Stimulated activated CD4-positive, alpha-beta T cell treated with anti-CD3 and anti-CD28 coated beads, TNF-alpha, amount 100 ng/mL, for 48 hours (primary cell): Measurements from ENCODE around the gene OTOP3.
"Not testable (repeated sequence)": the region's sequence is repeated elsewhere in the genome, so short reads cannot be mapped to it uniquely, and the experiment has no call there.

Experiments used
- DNase-seq, 3 donors: peaks; one replicate each; pipeline ENCODE4 v3.0.0-alpha.2; 2020; ENCODE audit warnings: low read depth in 3 of 3

Gene OTOP3, protein sequence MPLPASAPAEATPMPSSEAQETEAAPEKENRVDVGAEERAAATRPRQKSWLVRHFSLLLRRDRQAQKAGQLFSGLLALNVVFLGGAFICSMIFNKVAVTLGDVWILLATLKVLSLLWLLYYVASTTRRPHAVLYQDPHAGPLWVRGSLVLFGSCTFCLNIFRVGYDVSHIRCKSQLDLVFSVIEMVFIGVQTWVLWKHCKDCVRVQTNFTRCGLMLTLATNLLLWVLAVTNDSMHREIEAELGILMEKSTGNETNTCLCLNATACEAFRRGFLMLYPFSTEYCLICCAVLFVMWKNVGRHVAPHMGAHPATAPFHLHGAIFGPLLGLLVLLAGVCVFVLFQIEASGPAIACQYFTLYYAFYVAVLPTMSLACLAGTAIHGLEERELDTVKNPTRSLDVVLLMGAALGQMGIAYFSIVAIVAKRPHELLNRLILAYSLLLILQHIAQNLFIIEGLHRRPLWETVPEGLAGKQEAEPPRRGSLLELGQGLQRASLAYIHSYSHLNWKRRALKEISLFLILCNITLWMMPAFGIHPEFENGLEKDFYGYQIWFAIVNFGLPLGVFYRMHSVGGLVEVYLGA

DNA sequence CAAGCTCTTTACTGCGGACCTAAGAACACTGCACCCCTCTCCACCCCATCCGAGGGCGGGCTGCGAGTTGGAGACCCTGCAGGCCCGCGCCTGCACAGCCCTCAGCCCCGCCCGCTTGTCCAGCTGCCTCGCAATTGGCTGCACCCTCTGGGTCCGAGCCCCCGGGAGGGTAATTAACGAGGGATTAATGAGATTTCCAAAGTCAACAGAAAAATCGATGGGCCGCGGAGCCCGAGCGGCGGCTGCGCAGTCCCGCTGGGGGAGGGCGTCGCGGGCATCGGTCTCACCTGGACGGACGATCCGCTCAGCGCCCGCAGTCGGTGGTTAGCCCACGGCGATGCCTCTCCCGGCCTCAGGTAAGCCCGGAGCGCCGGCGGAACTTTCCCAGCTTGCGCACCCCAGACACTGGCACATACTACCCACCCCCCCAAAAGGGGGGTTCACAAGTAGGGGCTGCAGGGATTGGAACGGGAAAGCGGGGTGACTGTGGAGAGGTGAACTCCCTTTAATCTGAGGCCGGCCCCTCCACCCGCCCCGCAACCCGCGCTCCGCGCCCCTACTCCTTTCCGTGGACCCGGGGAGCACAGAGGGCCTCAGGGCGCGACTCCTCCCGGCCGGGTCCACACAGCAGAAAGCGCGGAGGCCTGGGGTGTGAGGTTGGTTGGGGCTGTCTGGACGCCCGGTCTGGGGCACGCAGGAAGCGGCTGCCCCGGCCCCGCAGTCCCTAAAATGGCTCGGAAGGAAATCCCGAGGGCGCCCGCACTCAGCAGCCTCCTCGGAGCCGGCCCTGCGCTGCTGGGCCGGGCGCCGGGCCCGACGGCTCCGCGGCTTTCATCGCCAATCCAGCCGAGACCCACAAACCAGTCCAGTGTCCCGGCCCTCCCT is at the start of gene OTOP3:
OTOP3 (plus strand) TSS at position 314 of the 885 bp plus-strand sequence; CDS start at position 338, 24 bp downstream.
- DNase-seq: no peak

DNA sequence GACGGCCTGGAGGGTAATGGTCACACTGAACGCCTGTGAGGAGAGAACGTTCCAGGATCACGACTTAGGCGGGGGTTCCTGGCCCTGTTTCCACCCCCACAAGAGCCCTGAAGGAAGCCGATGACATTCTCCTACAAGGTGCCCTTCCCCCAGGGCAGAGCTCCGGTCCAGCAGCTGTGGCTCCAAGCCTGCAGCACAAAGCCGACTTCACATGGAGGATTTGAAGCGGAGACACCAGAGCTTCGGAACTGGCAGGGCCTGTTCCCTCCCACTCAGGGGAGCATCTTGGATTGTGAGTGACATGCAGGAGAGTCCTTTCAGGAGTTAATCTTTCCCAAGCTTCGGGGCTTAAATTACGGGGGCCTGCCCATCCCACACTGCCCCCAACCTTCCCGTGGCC is 47.2 kb upstream of the OTOP3 start:
- DNase-seq: no peak

DNA sequence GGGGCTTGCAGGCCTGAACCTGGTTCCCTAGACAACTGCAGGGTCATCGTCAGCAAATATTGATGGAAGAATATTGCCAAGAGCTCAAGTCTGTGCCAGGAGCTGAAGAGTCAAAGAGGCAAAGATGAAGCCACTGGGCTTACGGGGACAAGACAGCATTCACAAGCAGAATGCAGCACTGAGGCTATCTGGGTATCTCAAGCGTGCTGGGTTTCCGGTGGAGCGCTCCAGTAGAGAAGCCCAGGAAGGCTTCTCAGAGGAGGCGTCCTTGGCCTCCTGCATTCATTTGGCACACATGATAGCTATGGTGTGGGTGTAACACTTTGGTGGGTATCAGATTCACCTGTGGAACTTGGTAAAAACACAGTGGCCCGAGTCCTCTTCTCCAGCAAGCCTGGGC is 45.1 kb upstream of the OTOP3 start:
- no peak for DNase-seq

DNA sequence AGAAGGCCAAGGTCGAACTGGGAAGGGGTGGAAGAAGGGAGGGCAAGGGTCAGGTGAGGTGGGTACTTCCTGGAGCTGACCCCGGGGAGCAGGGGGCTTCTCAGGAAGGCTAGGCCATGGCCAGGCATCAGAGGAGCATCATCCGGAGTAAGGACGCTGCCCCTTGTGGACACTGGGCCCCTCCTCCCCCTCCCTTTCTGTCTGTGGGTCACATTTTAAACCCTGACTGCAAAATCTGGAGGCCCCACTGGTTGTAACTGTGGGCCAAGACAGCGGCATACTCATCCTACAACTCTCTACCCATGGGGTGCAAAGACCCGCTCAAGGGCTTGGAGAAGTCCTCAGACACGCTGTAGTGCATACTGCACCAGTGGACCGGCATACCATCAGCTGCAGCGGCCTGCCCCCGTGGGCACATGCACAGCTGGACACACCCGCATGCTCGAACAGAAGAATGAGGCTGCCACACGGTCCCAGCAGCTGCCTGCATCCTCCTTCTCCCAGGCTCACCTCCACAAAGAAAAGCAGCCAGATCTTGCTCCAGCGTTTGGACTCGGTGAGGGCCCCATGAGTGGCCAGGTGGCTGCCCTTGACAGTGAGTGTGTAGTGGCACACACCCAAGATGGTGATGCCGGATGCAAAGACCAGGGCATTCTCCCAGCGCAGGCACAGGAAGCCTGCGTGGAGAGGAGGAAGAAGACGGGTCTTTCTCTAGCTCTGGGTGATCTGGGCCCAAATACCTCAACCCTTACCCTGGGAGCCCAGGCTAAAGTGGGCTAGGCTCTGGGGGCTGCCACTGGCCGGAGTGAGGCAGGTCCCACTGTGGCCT is 43.5 kb upstream of the OTOP3 start:
- DNase-seq: no peak

DNA sequence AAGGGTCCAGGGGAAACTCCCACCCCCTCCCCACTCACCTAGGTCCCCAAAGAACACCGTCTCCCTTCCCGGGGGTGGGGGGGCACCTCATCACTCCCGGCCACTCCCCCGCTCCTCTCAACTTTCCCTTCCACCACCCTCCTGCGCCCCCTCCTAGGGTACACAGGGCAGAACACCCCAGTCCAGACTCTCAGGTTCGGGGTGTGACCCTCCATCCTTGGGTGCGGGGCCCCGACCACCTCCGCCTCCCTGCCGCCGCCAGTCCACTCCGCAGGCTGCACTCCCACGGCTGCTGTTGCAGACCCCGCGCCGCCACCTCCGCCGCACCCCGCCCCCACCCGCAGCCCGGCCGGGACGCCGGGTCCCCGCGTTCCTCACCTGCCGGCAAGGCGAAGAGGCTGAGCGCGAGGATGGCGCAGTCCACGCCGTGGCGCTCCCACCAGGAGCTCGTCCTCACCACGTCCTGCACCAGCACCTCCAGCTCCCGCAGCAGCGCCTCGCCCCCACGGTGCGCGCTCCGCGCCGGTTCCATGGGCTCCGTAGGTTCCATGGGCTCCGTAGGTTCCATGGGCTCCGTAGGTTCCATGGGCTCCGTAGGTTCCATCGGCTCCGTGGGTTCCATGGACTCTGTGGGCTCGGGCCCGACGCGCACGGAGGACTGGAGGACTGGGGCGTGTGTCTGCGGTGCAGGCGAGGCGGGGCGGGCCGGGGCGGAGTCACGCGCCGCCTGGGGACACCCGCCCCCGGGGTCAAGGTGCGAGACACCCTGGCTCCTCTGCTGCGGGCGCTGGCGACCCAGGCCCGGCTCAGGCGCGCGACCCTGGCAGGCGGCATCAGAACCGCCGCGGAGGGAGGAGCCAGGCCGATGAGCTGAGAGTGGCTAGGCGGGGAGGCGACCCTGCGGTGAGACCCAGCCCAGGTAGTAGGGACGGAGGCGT is 42.5 kb upstream of the OTOP3 start, which contains the start of gene FADS6:
FADS6 (minus strand) TSS at position 660 of the 938 bp plus-strand sequence; CDS start at position 622, 38 bp downstream.
- no peak for DNase-seq

DNA sequence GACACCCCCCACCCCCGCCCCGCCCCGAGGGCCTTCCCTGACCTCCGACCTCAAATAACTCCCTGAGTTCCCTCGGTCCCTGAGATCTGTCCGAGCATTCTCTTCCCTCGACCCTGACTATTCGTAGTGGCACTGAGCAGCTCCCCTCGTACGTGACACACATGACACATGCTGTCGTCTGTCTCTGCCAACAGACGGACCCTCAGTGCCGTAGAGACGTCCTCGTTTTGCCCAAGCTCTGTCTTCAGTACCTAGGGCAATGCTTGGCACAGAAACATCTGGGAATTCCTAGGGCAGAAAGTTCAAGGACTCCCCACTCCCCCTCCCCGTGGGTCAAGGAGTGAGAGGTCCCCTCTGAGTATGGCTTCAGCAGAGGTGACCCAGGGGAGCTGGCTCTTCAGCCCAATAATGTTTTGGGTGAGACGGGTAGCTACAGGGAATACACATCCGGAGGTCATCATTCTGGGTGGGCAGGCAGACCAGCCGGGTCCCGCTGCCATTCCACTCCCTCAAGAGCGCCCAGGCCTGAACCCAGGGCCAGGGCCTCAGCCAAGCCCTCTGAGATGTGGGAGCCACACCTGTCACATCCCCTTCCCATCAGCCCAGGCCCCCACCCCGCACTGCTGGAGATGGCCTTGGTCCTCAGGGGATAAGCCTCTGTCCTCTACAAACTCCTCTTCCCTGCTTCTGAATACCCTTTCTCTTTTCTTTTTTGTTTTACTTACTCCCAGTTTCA is 41.6 kb upstream of the OTOP3 start:
- no peak for DNase-seq

DNA sequence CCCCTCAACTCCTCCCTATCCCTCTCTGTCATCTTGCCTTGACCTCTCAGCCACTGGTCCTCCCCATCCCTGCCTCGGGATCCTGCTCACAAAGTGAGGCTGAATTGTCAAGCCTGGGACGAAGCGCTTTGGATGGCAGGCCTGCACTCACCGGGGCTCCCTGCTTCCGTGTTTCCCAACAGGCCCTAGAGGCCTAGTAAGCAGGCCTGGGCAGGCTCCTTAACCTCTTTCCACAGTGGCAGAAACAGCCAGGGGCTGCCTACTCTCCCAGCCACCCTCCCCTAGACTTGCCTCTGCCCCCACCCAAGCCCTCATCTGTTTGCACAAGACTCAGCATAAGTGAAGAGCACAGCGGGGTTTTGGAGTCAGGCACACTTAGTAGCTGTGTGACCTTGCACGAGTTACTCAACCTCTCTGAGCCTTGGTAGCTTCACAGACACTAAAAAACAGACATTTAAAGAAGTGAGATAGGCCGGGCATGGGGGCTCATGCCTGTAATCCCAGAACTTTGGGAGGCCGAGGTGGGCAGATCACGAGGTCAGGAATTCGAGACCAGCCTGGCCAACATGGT is 37.2 kb upstream of the OTOP3 start:
- no peak for DNase-seq

DNA sequence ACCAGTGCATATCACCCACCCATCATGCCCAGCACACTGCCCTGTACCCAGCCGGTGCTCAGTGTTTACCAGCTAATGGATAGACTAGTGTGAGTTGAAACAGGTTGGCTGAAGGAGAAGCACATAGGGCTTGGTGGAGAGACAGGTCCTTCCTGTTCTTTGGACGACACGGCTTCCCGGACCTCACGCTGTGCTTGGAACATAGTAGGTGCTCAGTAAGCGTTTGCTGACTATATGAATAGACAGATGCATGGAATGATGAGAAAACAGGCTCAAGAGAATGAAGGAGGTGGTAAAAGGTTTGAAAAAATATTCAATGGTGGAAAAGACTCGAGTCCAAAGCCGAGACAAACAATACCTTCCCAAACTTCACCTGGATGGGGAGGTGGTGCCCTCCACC is 35.5 kb upstream of the OTOP3 start:
- no peak for DNase-seq

DNA sequence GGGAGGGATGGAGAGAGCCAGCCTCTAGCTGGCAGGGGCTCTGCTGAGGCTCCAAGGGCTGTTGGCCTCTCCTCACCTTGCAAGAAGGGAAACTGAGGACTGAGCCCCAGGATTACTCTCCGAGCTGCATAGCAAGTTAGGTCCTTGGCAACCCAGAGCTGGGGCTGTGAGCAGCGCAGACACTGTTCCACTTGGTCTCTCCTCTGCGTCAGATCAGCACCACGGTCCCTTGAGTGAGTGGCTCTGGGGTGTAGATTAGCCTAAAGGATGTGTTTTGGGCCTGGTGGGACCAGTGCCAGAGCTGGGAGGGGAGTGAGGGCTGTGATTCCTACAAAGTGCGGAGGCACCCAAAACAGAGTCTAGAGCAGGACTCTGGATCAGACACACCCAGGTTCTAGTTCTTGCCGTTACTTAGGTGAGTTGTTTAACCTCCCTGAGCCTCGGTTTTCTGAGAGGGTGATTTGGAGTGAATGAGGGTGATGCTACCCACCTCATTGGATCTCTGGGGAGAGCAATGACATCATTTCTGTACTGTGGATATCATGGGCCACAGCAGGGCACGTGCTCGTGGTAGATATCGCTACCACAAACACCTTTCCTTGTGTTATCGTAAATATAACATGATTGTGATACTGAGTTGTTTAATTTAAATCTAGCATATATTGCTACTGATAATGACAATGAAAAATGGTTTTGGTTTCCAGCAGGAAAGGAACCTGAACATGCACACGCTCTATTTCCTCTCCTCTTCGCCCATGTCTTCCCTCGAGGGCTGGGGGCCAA is 34.2 kb upstream of the OTOP3 start:
- DNase-seq: no peak

DNA sequence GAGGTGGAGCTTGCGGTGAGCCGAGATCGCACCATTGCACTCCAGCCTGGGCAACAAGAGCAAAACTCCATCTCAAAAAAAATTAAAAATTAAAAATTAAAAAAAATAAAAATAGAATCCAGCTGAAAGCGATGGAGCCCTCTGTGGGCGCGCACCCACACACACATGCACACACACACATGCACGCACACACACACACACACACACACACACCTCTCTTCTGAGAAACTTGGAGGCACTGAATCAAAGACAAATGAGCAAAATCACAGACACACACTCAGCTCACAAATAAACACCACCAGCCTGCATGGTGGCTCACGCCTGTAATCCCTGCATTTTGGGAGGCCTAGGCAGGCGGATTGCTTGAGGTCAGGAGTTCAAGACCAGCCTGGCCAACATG is 32.7 kb upstream of the OTOP3 start:
- DNase-seq: no peak

DNA sequence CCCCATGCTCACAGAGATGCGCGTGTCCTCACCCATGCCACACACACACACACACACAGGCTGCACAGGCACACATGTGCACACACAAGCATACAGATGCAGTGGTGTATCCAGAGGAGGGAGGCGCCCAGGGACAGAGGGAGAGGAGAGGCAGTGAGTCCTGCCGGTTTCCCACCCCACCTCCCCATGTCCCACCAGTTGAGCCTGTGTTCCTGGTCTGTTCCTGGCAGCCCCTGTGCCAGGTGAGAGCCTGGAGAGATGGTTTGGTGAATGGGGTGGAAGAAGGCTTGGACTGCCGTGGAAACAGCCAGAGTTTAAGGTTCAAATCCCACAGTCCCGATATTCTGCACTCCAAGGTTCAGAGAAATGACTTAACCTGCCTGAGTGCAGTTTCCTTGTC is 32.0 kb upstream of the OTOP3 start:
- no peak for DNase-seq

DNA sequence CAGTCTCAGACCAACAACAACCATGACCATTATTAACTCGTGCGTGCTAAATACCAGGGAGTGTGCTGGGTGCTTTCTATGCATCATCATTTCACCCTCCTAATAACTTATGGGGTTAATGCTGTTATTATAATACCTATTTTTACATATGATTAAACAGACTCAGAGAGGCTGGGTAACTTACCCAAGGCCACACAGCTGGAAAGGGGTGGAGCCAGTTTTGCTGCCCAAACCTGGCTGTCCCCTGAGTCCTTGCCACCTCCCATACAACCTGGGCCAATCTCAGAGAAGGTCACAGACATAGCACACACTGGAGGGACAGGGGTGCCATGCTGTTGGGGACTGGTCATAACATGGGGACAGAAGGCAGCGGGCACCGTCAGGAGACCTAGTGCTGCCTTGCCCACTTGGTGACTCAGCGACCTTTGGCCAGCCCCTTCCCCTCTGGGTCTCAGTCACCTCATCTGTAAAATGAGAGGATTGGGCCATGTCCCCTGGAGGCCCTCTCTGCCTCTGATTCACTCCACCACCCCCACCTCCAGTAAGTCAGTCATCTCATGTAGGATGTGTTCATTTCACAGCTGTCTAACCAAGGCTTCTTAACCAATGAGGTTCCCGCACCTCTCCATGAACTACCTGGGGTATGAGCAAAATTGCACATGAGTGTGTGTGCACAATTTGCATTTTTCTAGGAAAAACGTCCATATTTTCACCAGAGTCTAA is 30.9 kb upstream of the OTOP3 start:
- DNase-seq: no peak

DNA sequence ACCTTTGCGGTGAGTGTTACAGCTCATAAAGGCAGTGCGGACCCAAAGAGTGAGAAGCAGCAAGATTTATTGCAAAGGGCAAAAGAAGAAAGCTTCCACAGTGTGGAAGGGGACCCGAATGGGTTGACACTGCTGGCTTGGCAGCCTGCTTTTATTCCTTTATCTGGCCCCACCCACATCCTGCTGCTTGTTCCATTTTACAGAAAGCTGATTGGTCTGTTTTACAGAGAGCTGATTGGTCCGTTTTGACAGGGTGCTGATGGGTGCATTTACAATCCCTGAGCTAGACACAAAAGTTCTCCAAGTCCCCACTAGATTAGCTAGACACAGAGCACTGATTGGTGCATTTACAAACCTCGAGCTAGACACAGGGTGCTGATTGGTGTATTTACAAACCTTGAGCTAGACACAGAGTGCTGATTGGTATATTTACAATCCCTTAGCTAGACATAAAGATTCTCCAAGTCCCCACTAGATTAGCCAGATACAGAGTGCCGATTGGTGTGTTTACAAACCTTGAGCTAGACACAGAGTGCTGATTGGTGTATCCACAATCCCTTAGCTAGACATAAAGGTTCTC is 29.4 kb upstream of the OTOP3 start:
- not testable (repeated sequence) for DNase-seq

DNA sequence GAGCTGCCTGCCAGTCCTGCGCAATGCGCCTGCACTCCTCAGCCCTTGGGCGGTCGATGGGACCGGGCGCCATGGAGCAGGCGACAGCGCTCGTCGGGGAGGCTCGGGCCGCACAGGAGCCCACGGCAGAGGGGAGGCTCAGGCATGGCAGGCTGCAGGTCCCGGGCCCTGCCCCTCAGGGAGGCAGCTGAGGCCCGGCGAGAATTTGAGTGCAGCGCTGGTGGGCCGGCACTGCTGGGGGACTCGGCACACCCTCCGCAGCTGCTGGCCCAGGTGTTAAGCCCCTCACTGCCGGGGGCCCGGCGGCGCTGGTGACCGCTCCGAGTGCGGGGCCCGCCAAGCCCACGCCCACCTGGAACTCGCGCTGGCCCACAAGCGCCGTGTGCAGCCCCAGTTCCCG is 28.7 kb upstream of the OTOP3 start:
- no peak for DNase-seq

DNA sequence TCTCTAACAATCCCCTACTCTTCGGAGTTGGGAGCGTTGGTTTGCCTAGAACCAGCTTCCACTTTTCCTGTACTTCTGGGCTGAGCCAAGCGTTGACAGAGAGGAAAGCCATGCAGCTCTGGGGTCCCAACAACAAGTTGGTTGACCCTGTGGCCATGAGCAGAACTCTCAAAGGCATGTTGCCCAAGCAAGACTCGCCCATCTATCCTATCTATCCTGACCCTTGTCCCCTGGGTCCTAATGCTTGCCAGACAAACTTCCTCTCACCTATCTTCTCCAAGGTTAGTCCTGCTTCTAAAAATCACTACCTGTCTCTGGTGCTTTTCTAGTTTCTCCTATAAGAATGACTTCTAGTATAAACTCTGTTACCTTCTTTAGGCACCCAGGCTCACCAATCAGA is 26.6 kb upstream of the OTOP3 start:
- DNase-seq: not testable (repeated sequence)

DNA sequence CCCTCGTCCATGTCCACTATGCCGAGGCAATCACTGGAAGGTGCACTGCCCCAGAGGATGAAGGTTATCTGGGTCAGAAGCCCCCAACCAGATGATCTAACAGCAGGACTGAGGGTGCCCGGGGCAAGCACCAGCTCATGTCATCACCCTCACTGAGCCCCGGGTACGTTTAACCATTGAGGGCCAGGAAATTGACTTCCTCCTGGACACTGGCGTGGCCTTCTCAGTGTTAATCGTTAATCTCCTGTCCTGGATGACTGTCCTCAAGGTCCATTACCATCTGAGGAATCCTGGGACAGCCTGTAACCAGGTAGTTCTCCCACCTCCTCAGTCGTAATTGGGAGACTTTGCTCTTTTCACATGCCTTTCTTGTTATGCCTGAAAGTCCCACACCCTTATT is 24.3 kb upstream of the OTOP3 start:
- DNase-seq: not testable (repeated sequence)

DNA sequence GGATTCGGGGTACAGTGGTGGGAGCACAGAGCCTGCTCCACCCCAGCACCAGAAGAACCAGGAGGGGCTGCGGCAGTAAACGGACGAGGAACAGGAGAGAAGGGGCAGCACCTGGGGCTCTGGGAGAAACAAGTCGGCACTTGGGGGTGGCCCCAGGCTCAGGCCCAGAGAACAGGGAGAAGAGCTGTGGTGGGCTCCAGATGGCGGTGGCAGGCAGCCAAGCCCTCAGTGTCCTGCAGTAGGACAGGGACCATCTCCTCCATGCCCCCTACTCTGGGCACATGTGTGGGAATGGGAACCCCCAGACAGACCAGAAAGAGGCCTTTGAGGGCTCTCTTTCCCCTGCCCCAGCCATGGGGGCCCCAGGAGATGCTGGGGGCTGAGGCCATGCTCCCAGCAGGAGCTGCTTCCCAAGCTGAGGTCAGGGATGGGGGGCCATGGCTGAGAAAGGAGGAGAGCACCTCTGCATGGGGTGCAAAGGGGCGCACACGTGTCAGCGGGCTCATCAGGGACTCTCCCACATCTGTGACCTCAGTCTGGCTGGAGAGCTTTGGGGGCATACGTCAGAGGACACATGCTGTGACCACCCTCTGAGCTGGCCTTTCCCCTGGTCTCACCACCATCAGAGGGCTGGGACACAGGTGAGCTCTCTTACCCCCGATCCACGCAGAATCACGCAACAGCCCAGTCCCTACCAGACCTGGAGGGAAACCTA is 19.4 kb upstream of the OTOP3 start:
- DNase-seq: no peak
